SIG-M5 (cell line): Measurements from ENCODE around the gene PDE4D.

Experiments
- DNase-seq: peaks from one replicate; lab custom pipeline; 2025; lab: John Stamatoyannopoulos, UW

Gene PDE4D

DNA sequence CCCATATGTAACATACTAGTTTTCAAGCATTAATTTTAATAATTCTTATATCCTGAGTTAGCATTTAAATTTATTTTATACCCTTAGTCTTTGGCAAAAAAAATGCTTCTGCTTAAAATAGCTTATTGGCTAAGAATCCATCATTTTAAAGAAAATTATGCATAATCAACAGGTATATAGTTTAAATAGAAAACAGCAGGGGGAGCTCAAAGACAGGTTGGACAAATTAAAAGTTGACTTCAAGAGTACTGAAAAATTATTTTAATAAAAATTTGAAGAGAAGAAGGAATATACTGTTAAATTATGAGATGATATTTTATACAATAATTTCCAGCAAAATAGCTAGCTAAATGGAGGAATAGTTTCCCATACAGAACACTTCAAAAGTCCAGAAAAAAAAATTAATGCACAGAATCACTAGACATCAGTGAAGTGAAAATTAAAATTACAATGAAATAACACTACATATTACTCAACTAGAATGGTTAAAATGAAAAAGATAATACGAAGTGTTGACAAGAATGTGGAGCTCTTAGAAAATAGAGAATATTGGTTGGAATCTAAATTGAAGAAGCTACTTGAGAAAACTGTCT, 387.1 kb downstream of the PDE4D start:
- DNase-seq: no peak

DNA sequence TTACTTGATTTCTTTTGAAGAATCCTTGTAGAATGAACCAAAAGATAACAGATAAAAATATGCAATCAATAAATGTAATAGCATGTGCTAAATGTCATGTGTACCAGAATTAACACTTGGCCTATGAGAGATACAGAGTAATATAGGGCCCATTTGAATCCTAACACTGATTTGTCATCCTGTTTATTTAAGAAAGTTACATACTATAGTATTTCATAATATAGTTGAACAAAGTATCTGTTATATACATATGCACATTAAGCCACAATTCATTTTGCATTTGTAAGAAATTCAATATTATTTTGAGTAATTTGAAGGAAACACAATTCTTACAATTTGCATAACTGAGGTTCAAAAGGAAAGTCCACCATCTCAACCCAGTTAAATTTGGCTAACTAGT, 389.5 kb downstream of the PDE4D start:
- no peak for DNase-seq

DNA sequence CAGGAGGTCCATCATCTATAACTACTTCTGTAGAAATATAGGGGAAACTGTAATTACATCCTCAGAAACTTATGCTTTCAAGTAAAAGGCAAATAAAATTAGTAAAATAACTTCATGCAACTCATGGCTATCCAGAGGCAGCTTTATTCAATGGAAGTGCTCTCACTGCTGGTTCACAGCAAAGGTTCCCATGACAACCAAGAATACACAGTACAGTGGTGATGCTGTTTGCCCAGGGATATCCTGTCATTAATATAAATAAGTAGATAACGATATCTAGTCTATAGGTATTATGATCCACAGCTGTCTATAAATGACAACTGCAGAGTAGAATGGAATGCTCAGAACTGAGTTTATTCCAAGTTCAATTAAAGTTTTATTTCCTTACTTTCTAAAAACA, 390.3 kb downstream of the PDE4D start:
- no peak for DNase-seq

DNA sequence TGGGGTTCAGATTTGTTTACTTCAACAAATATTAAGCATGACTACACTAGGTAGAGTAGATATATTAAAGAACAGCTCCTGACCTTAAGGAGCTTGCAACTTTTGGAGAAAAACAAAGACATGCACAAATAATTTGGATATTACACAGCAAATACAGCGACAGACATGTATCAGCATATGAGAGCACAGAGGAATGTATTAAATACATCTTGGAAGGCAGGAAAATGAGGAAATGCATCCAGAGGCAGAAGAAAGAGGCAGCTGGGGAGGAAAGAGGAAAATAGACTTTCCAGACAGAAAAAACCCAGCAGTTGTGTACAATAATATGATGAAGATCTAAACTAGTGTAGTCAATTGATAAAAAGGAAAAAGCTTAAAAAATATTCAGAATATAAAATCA, 392.2 kb downstream of the PDE4D start:
- no peak for DNase-seq

DNA sequence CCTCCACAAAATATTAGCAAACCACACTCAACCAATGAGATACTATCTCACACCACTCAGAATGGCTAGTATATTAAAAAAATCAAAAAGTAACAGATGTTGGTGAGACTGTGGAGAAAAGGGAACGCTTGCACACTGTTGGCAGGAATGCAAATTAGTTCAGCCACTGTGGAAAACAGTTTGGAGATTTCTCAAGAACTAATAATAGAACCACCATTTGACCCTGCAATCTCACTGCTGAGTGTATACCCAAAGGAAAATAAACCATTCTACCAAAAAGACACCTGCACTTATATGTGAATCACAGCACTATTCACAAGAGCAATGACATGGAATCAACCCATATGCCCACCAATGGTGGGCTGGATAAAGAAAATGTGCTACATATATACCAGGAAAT, 393.5 kb downstream of the PDE4D start:
- DNase-seq: no peak

DNA sequence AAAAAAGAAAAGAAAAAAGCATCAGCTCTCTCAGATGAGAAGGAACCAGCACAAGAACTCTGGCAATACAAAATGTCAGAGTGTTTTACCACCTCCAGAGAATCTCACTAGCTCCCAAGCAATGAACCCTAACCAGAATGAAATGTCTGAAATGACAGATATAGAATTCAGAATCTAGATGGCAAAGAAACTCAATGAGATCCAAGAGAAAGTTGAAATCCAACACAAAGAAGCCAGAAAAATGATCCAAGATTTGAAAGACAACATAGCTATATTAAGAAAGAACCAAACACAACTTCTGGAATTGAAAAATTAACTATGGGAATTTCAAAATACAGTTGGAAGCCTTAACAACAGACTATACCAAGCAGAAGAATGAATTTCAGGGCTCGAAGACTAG, 396.3 kb downstream of the PDE4D start:
- DNase-seq: no peak

DNA sequence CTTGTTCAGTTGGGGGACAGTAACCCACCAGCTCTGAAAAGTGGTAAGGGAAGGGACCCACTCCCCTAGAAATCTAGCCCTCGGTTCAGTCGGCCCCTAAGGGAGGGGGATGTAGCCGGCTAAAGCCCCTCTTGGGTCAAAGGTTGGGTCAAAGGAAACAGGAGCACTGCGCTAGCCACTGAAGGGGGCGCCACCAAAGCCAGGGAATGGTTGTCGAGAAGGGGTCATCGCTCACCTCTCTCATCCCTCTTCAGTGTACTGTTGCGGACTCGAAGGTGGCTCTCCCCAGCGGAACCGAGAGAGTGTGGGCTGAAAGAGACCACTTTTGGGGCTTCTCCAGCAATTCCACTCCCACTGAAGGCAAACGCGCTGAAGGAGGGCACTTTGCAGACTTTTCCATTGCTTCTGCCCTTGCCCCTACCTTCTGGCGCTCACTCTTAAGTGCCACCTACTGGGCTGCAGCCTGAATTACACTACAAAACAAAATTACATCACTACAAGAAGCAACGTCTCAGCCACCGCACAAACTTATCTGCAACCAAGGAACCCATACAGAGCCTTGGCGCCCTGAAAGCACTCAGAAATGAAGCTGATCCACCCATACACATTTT, 396.9 kb downstream of the PDE4D start:
- DNase-seq: no peak

DNA sequence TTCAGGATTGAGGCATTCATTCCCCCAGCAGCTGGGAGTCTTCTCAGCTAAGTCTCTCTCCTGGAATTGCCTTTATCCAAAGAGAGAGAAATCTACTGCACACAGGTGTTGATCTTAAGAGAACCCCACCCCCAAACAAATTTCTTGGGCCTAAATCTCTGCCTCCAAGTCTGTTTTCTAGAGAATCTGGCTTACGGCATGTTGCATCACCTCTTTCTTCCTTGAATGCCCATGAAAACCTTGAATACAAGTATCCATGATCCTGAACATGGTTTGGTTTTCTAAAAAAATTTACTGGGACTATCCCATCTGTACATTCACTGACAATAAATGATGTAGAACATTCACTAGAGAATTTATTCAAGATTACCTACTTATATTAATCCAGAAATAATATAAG, 401.6 kb downstream of the PDE4D start:
- DNase-seq: no peak

DNA sequence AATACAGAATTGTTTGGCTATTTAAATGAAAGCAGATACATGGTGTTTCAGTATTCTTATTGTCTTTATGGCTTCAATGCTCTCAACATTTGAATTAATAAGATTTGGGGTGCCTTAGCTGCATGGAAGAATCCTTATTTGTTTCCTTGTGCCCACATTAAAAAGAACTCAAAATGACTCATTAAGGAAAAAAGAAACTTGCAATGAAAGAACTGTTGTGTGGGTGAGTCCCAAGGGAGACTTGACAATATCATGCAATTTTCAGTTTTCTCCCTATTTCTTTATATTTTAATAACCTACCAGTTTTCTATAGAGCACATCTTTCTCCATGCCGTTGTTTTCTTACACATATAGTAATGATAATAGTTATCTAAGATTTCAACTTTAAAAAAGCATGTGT, 404.0 kb downstream of the PDE4D start:
- DNase-seq: no peak

DNA sequence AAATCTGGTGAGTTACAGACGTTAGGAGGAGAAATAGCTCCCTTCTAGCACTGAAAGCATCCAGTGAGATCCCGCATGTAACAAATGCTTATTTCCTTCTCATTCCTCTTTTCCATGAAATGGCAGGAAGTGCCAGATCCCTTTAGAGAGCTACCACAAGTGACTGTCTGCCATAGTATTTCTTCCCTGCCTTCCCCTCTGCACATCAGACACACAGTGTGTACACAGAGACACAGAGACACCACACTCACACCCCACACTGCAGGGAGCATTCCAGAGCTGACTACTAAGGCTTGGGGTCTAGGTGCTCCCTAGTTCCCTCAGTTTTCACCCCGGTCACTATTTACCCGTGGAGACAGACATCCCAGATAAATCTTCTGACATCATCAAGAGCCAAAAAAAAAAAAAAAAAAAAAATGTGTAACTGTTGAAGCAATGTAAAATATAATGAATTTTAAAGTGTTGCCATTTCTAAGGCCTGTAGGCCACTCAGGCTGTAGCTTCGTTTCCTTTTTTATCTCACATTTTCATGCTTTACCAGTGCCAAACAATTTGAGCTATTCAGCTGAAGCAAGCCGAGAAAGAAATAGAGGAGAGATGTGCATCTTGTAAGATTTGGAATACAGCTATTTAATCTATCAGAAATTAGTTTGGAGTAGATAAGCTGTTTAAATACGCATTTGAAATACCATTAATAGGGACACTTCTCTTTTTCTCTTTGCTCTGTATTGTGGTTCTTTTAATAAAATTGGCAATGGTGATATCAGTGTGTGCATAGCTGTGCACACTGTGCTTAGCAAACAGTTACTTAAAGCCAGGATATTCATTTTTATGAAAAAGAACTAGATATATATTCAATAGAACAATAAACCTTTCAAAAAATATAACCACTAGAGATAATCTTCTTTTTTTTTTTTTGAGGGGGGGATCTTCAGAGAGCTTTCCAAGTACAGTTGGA, 405.5 kb downstream of the PDE4D start:
- DNase-seq: no peak

DNA sequence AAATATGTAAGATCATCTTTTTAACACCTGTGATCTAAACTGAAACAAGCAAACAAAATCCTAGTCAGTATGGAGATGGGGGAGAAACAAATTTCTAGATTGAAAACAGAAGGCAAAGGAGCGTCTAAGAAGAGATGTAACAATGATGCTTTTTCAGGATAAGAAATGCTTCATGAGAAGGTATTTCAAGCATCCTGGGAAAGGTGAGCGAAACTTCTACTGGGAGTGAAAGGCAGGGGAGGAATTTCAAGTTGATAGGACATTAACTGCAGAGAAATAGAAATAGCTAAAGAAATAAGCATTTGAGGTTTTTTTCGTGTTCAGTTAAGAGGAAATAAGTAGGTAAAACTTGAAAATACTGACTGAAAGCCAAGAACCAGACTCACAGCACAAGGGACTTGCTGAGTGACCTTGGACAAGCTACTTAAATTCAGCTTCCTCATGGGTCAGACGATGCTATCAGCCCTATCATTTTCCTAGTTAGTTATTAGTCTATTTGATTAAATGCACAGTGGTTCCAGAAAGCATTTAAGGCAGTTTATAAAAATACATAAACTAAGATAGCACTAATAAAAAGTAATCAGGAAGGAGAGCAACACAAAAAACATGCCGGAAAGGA, 406.3 kb downstream of the PDE4D start:
- no peak for DNase-seq

DNA sequence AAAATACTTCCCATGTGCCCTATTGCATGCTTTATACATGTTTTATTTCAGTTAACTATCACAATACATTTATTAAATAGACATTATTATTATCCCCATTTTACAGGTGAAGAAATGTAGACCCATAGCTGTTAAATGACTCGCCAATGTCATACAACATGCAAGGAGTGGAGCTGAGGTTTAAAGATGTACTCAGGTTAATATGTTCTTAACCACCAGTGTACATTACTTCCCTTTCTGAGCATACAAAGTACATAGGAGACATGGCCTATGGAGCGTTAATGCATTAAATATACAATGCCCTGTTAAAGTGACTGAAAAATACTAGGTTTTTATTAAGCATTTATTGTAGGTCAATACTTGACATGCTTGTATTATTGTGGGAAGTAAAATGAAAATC, 407.0 kb downstream of the PDE4D start:
- DNase-seq: no peak

DNA sequence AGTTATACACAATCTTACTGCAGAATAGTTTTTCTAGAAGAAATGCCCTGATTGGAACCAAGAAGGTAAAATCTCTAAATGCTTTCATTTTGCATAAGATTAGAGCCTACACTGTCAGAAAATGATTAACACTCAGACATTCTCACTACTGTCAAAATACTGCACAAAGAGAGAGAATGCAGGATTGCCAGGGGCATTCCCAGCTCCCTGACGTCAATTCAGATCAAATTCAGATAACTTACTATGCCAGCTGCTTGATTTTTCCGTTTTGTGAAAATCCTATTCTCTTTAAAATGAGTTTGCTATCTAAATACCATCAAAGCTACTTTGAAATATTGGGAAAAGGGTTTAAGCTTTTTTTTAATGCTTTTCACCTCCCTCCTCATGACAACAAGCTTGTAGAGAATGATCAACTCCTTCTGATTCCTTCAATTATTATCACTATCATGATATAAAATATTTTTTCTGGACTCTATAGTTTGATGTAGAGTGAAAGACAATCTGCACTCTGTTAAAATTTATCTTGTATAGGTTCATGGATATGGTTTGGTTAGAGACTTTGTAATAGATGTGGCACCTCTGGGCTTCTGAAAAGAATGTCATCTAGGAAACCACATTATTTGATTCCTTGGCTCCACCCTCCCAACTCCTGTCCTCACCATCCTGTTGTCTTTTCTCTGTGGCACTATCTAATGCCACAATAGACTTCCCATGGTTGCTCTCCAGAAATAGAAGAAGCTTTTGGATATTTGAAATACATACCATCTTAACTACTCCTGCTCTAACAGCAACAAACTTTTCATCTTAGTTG, 407.7 kb downstream of the PDE4D start:
- DNase-seq: no peak

DNA sequence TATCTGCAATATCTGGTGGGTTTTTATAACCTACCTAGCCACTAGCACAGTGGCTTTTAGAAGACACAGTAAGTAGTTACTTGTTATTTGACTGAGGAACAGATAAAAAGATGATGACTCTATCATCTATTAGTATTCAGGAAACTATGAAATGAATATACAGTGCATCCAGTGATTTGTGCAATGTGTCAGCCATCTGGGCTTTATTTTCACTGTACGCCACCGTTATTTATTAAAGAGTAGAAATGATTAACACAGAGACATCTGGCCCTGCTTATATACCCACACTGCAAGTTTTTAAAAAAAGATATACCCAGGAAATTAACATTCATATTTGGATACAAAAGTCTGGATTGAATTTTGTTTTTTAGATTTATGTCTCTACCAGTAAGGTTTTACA, 408.4 kb downstream of the PDE4D start:
- no peak for DNase-seq

DNA sequence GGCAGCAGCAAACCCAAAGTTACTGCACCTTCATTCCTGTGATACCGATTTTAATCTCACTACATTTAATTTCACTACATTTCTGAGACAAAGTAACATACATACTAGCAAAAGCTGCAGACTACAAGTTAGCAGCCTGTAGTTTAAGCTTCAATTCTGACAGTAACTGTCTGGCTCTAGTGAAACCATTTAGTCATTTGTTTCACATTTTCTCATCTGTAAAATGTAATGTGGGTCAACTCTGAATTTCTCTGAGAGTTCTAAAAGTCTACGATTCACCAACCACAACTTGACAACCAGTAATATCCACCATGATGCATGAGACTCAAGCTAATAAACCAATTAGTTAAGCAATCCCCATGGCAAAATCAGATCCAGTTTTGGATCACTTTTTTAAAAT, 408.9 kb downstream of the PDE4D start:
- no peak for DNase-seq

DNA sequence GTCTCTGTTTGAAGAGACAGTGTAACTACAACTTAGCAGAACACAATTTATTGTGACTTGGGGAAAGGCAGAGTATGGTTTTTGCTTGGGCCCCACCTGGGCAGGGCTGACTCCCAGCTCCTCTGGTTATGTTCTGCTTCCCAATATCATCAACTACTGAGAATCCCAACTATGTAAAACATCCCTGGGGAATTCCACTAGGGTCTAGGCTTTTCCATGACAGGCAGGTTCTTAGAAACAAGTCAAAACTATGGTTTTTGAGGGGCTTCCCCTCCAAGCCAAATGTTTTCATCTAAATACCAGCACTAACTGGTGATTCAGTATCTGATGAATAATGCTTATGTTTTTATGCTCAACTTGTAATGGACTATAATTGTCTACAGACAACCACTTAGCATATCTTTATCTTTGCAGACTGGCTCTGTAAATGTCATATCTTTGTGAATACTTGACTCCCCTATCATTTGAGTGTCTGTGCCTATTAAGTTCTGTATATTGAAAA, 409.5 kb downstream of the PDE4D start:
- no peak for DNase-seq

DNA sequence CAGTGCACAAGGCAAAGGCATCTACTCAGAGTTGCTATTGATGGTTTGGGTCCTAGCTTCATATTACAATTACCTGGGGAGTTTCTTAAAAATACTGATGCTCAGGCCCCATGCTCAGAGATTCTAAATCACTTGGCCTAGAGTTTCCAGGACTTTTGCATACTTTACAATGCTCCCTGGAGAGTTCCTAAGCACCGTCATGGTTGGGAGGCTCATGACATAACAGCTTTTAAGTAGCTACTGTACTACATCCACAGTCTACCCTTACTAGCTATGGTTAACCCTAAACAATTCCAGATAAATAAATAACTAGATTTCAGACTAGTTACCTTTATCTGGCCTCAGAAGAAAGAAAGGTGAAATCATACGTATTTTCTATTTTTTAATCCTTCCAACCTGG, 414.4 kb downstream of the PDE4D start:
- no peak for DNase-seq

DNA sequence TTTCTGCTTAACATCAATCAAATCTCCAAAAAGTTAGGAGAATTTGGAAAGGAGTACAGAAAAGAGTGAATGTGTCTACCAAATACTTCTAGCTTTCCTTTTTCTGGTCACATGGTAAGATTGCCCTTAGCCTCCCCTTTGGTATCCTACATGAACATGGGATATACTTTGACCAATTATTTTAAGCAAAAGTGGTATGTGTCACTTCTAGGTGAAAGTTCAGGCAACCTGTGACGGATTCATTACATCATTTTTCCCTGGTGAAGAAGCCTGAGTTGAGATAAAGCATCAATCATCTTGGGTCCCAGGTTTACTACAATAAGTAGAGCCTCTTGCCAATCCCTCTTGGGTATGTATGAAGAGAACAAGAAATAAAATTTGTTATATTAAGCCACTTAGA, 419.2 kb downstream of the PDE4D start:
- DNase-seq: no peak

DNA sequence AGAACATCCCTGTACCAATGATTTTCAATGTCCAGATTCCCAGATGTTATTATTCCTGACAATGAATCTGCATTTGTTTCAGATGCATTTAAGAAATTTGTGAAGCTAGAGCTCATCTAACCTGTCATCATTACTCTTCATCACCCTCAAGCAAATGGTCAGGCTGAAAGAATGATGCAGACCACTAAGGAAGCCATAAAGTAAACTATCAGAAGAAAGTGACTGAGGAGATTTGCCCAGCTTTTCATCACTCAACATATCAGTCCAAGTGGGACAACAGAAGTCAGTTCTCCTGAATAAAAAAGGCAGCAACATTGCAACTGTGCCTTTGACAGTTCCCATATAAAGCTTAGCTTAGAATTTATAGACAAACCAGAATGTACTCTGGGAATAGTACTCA, 419.9 kb downstream of the PDE4D start:
- no peak for DNase-seq

DNA sequence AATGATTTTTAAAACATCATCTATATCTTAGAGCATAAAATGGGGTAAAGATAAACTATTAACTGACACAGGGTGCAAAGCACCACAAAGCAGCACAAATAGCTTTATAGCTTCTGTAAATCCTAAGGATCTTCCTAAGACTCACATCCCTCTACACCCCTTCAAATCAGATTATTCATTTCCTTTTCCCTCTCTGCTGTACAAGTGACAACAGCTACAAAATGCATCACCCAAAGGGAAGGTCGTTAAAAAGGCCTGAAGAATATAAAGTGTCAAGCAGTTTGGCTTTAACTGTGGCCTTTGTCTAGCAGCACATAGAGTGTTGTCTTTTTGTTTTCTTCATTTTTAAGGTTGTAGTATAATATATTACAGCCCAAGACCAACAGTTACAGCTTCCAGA, 422.1 kb downstream of the PDE4D start:
- DNase-seq: no peak

DNA sequence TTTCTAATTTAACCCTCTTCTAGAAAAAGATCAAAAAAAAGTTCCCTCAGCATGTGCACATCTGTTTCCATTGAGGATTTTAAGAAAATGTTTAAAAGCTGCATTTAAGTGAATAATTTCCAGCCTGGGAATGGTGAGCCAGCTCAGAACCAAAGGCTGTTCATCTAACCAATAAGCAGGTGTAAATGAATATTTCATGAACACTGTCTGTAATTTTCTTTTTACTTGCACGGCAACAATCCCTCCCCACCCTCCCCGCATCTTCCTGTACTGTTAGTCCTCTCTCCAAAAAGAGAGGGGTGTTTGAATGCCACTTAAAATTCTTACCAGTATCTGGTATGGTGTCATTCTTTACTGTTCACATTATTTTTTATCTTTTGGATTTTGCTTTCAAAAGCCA, 425.6 kb downstream of the PDE4D start:
- DNase-seq: no peak

DNA sequence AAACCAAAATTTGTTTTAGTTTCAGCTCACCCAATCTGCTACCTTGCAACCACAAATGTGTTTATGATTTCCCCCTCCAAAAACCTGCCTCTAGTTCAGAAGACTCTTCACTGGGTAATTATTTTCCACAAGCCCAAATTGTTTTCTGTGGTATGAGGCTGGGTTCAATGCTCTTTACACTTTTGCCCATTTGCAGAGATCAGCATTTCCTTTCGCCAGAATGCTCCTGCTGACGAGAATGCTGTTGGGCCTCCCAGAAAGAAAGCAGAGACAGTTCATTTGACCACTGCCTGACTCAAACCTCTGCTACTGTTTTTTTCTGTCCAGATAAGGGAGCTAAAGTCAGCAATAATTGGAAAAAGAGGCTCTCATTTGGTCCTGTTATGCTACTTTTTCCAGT, 427.3 kb downstream of the PDE4D start:
- DNase-seq: no peak
